Measurements from ENCODE around the gene MPG. TPM values are rescaled to one million over a fixed set of nuclear protein-coding genes. Genes with fewer than 3 reads are reported as not detected.

MPG gene
- polyA plus RNA-seq, 1 experiment, result 47.3 TPM

DNA sequence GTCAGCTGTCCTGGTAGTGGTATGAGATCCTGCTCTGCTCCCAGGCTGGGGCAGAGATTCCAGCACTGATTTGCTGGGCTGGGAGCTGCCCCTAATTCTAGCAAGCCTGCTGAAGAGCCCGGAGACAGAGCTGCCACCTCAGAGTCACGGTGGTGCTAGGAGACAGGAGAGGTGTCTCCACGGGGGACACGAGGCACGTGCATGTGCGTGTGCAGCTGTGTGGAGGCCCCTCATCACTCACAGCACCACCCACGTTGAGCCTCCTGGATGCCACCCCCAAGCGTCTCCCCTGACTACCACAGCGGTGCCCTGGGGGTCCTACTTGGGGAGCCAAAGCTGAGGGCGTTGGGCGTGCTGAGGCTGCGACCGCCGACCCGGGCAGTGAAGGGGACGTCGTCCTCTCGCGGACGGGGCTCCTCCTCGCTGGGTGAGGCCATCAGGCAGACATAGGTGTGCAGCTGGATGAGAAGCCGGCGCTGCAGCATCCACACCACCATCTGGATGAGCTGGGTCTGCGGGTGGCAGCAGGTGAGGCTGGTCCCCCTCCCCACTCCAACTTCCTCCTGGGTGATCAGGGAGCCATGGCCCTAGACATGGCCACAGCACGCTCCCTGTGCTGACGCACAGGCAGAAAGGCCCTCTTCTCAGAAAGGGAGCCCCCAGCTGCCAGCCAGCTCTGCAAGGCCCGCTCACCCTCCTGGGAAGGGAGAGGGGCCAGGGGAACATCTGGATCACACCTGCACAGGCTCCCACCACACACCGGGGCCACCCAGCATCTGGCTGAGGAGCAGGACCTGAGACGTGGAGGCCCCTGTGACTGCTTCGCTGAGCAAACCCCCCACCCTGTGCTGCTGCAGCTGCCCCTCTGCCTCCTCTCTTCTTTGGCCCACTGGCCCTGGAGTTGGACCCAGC, 11.6 kb downstream of the MPG start:
- H3K27me3 ChIP-seq (ENCODE audit: control insufficient read depth, insufficient read depth, low read length), result no peaks in the 10 kb centered on the region
- no peak overlapping the region for H3K4me3 ChIP-seq (ENCODE audit: low read depth, low read length)
- no peak overlapping the region for H3K27ac ChIP-seq (ENCODE audit: low read depth, low read length)
- ChIA-PET CTCF (interaction anchor here (1.0 to 3.5 kb wide), 2 partner anchors 17 to 24 kb away, joined by 5 to 13 read pairs; no protein-coding TSS in a partner anchor), POLR2A (interaction anchor here (0.5 kb wide), 1 partner anchor 162 kb away, joined by 3 read pairs; no protein-coding TSS in a partner anchor)
- DNase-seq (ENCODE audit: low read depth, low spot score), result no peak
- TF ChIP-seq, protein P1, sequence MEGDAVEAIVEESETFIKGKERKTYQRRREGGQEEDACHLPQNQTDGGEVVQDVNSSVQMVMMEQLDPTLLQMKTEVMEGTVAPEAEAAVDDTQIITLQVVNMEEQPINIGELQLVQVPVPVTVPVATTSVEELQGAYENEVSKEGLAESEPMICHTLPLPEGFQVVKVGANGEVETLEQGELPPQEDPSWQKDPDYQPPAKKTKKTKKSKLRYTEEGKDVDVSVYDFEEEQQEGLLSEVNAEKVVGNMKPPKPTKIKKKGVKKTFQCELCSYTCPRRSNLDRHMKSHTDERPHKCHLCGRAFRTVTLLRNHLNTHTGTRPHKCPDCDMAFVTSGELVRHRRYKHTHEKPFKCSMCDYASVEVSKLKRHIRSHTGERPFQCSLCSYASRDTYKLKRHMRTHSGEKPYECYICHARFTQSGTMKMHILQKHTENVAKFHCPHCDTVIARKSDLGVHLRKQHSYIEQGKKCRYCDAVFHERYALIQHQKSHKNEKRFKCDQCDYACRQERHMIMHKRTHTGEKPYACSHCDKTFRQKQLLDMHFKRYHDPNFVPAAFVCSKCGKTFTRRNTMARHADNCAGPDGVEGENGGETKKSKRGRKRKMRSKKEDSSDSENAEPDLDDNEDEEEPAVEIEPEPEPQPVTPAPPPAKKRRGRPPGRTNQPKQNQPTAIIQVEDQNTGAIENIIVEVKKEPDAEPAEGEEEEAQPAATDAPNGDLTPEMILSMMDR (IDR thresholded peaks at IDR 0.05; ENCODE audit: low read depth, low read length), result no peak
- no peaks in the 10 kb centered on the region; the same call in 1 of the 2 replicates for H3K9me3 ChIP-seq (ENCODE audit: control insufficient read depth, insufficient read depth, low read length)

GRCh38 chr16:91484-91883, 13.5 kb downstream of the MPG start:
- ChIA-PET CTCF (interaction anchor here (1.0 to 3.5 kb wide), 3 partner anchors 16 to 90 kb away, joined by 3 to 13 read pairs (median 13); no protein-coding TSS in a partner anchor), POLR2A (interaction anchor here (1.7 kb wide), 1 partner anchor 20 kb away, joined by 4 read pairs; no protein-coding TSS in a partner anchor)
- H3K9me3 ChIP-seq (ENCODE audit: control insufficient read depth, insufficient read depth, low read length), result no peaks in the 10 kb centered on the region; the same call in 1 of the 2 replicates
- no peak for DNase-seq (ENCODE audit: low read depth, low spot score)
- H3K27me3 ChIP-seq (ENCODE audit: control insufficient read depth, insufficient read depth, low read length), result no peaks in the 10 kb centered on the region
- no peak overlapping the region for H3K4me3 ChIP-seq (ENCODE audit: low read depth, low read length)
- TF ChIP-seq, protein P1 (IDR thresholded peaks at IDR 0.05; ENCODE audit: low read depth, low read length), result no peak
- no peak overlapping the region for H3K27ac ChIP-seq (ENCODE audit: low read depth, low read length)

DNA sequence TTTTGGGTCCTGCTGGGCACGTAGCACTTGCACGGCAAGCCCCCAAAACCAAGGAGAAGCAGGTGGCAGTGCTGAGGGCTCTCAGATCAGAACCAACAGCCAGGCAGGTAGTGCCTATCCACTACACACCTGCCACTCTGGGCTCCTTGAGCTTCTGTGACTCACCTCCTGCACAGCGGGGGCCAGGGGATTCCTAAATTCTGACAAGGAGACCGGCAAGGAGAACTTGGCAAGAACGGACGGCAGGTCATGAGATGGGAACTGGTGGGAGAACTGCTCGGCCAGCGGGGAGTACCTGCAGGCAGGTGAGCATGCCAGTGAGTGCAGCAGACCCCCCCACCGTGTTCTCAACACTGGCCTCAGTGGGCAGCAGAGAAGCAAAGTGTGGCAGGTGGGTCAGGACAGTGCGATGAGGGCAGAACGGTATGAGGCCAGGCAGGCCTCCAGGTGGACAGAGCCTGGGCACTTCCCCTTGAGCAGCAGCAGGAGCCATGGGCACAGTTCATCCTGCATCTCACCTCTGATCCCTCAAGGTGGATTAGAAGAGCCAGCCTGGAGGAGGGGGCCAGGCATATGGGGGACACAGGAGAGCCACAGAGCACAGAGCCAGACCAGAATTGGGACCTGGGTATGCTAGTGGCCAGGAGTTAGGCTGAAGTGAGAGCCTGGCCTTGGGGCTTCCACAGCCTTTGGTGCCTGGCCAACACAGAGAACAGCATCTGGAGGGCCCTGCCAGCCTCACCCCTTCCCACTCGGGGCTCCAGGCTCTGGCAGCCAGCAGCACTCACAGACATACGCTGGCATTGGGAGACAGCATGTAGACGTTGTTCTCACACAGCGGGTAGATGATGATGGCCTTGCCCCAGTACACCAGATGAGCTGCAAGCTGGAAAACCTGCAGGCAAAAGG, 14.7 kb downstream of the MPG start:
- POLR2A ChIA-PET, result no interaction called here
- CTCF ChIA-PET, result interaction anchor here (0.5 to 6.2 kb wide), 4 partner anchors 14 to 35 kb away, joined by 4 to 242 read pairs (median 13); partner anchors contain the start of gene RHBDF1
- TF ChIP-seq, protein P1 (IDR thresholded peaks at IDR 0.05; ENCODE audit: low read depth, low read length), result no peak
- no peaks in the 10 kb centered on the region for H3K27me3 ChIP-seq (ENCODE audit: control insufficient read depth, insufficient read depth, low read length)
- H3K4me3 ChIP-seq (ENCODE audit: low read depth, low read length), result no peak overlapping the region
- DNase-seq (ENCODE audit: low read depth, low spot score), result no peak
- no peaks in the 10 kb centered on the region; the same call in 1 of the 2 replicates for H3K9me3 ChIP-seq (ENCODE audit: control insufficient read depth, insufficient read depth, low read length)
- H3K27ac ChIP-seq (ENCODE audit: low read depth, low read length), result no peak overlapping the region

DNA sequence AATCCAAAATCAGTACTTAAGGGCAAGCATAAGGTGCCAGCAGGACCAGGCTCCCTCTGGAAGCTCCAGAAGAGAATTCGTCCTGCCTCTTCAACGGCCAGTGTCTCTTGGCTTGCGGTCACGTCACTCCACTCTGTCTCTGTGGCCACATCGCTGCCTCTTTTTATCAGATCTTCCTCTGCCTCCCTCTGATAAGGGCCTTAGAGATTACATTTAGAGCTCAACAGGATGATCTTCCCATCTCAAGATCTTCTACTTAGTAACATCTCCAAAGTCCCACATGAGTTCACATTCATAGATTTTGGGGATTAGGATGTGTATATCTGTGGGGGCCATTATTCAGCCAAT, 16.9 kb downstream of the MPG start:
- POLR2A ChIA-PET, result no interaction called here
- no peak overlapping the region for H3K4me3 ChIP-seq (ENCODE audit: low read depth, low read length)
- TF ChIP-seq, protein P1 (IDR thresholded peaks at IDR 0.05; ENCODE audit: low read depth, low read length), result no peak
- no peaks in the 10 kb centered on the region for H3K27me3 ChIP-seq (ENCODE audit: control insufficient read depth, insufficient read depth, low read length)
- no peak for DNase-seq (ENCODE audit: low read depth, low spot score)
- no peaks in the 10 kb centered on the region; the same call in 1 of the 2 replicates for H3K9me3 ChIP-seq (ENCODE audit: control insufficient read depth, insufficient read depth, low read length)
- no peak overlapping the region for H3K27ac ChIP-seq (ENCODE audit: low read depth, low read length)
- CTCF ChIA-PET, result interaction anchor here (0.8 to 6.2 kb wide), 5 partner anchors 10 to 87 kb away, joined by 3 to 242 read pairs (median 25); partner anchors contain the start of gene RHBDF1
